Measurements from ENCODE around the gene CNIH1.

Gene CNIH1

DNA sequence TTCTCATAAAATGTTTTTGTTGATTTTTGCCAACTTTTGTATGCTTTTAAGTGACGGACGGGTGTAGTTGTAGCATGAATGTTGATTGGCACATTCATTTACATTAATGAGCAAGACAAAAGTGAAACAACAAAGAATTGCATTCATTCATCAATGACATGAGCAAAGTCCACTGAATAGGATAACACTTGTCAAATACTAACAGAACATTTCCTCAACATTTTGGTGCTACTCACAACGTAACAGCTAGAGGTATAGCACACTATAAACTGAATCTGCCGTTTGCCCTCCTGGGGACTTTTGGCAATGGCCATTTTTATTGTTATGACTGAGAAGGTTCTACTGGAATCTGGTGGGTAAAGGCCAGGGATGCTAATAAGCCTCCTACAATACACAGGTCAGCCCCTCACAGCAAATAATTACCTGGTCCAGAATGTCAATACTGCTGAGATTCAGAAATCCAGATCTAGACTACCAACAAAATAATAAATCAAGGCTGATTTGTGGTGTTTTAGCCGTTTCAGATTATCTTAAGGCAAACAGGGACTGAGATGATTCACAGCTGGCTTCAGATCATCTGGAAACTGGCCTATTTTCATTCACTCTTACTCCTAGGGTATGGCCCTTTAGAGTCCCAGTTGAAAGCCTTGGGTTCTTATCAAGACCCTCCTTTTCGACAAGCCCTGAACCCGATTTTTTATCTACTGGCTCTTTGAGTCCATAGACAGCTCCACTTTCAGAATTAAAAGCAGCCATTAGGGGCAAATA is 66.9 kb downstream of the CNIH1 start:
- H3K4me3 Mint-ChIP-seq = no peak overlapping the region
- DNase-seq = no peak
- TF ChIP-seq, protein P1, sequence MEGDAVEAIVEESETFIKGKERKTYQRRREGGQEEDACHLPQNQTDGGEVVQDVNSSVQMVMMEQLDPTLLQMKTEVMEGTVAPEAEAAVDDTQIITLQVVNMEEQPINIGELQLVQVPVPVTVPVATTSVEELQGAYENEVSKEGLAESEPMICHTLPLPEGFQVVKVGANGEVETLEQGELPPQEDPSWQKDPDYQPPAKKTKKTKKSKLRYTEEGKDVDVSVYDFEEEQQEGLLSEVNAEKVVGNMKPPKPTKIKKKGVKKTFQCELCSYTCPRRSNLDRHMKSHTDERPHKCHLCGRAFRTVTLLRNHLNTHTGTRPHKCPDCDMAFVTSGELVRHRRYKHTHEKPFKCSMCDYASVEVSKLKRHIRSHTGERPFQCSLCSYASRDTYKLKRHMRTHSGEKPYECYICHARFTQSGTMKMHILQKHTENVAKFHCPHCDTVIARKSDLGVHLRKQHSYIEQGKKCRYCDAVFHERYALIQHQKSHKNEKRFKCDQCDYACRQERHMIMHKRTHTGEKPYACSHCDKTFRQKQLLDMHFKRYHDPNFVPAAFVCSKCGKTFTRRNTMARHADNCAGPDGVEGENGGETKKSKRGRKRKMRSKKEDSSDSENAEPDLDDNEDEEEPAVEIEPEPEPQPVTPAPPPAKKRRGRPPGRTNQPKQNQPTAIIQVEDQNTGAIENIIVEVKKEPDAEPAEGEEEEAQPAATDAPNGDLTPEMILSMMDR (IDR thresholded peaks at IDR 0.05) = no peak

More for the DNA sequence above, 66.9 kb downstream of the CNIH1 start:
- H3K9me3 Mint-ChIP-seq = no peaks in the 10 kb centered on the region
- peaks cover 35% of the 10 kb centered on the region for H3K4me1 Mint-ChIP-seq
- no peaks in the 10 kb centered on the region for H3K36me3 Mint-ChIP-seq (ENCODE audit: low read depth)
- H3K27ac Mint-ChIP-seq = no peak overlapping the region
- no peaks in the 10 kb centered on the region for H3K27me3 Mint-ChIP-seq (ENCODE audit: low read depth, poor library complexity)
